Activated T-helper 1 cell treated with anti-CD3 and anti-CD28 coated beads, Interleukin-12 subunit alpha, Interleukin-12 subunit beta, Interleukin-2, Interleukin-4 antibody, amounts not matched to agents 30 ng/mL and 10 ng/mL and 1 ng/mL, durations not matched to agents 14 hours and 24 hours and 36 hours (primary cell): ENCODE data around the gene OXLD1. TPM values are rescaled to one million over a fixed set of nuclear protein-coding genes. Genes with fewer than 3 reads are reported as not detected.

Experiments used
- DNase-seq: peaks from one replicate; pipeline ENCODE4 v3.0.0; 2021; ENCODE audit warnings: low spot score
- H3K27ac Mint-ChIP-seq: one replicate; pipeline ENCODE4 v1.8.0; 2021; ENCODE audit warnings: mild to moderate bottlenecking, mixed read lengths
- H3K27me3 Mint-ChIP-seq: one replicate; pipeline ENCODE4 v1.8.0; 2022; ENCODE audit warnings: mild to moderate bottlenecking, moderate library complexity, mixed read lengths; ENCODE audit not compliant: insufficient read depth
- H3K36me3 Mint-ChIP-seq: one replicate; pipeline ENCODE4 v1.8.0; 2021; ENCODE audit warnings: low read depth, mixed read lengths
- H3K4me1 Mint-ChIP-seq: one replicate; pipeline ENCODE4 v1.8.0; 2021; ENCODE audit warnings: low read depth, mixed read lengths
- H3K4me3 Mint-ChIP-seq: one replicate; pipeline ENCODE4 v1.8.0; 2021; ENCODE audit warnings: mild to moderate bottlenecking, moderate library complexity, mixed read lengths
- H3K9me3 Mint-ChIP-seq: one replicate; pipeline ENCODE4 v1.8.0; 2021; ENCODE audit warnings: mixed read lengths
- intact Hi-C: fragments of 100-400 bp; cut with micrococcal nuclease; formaldehyde crosslinking; loops from one replicate; pipeline ENCODE4 v1.15.1; 2024
- total RNA-seq: library from RNA; stranded (reverse); gene quantifications from 2 replicates; pipeline ENCODE4 v1.2.3, GENCODE V29; 2022

The OXLD1 gene
- total RNA-seq, 1 donor from 2014 or later, result 57.5 TPM

- Mint-ChIP-seq H3K36me3 (peaks cover 27% of the 10 kb centered on the region), H3K4me1 (no peaks in the 10 kb centered on the region), H3K9me3 (no peaks in the 10 kb centered on the region), H3K4me3 (no peak overlapping the region), H3K27me3 (no peaks in the 10 kb centered on the region), H3K27ac (no peak overlapping the region)
- intact Hi-C loops, result no loop called here
- DNase-seq, result no peak
Measured at GRCh38 chr17:81696218-81696941, 30.0 kb upstream of the OXLD1 start.

GRCh38 chr17:81695801-81696200 lies 29.4 kb upstream of the OXLD1 start:
- intact Hi-C loops, result no loop called here
- no peaks in the 10 kb centered on the region for H3K9me3 Mint-ChIP-seq
- DNase-seq, result no peak
- no peak overlapping the region for H3K27ac Mint-ChIP-seq
- no peaks in the 10 kb centered on the region for H3K4me1 Mint-ChIP-seq
- H3K27me3 Mint-ChIP-seq, result no peaks in the 10 kb centered on the region
- H3K36me3 Mint-ChIP-seq, result peaks cover 23% of the 10 kb centered on the region
- no peak overlapping the region for H3K4me3 Mint-ChIP-seq

- Mint-ChIP-seq H3K27me3 (no peaks in the 10 kb centered on the region), H3K36me3 (peaks cover 23% of the 10 kb centered on the region), H3K4me1 (no peaks in the 10 kb centered on the region), H3K9me3 (no peaks in the 10 kb centered on the region), H3K4me3 (no peak overlapping the region), H3K27ac (no peak overlapping the region)
- DNase-seq, result no peak
- intact Hi-C loops, result no loop called here
Measured at GRCh38 chr17:81695211-81695610, 28.8 kb upstream of the OXLD1 start.

- no peaks in the 10 kb centered on the region for H3K9me3 Mint-ChIP-seq
- H3K27me3 Mint-ChIP-seq, result no peaks in the 10 kb centered on the region
- H3K4me3 Mint-ChIP-seq, result no peak overlapping the region
- no peaks in the 10 kb centered on the region for H3K4me1 Mint-ChIP-seq
- no peak for DNase-seq
- H3K36me3 Mint-ChIP-seq, result peaks cover 27% of the 10 kb centered on the region
- H3K27ac Mint-ChIP-seq, result no peak overlapping the region
- intact Hi-C loops, result no loop called here
Measured at GRCh38 chr17:81694810-81695209, 28.4 kb upstream of the OXLD1 start.

- Mint-ChIP-seq H3K4me1 (no peaks in the 10 kb centered on the region), H3K27me3 (no peaks in the 10 kb centered on the region), H3K9me3 (no peaks in the 10 kb centered on the region), H3K36me3 (peaks cover 32% of the 10 kb centered on the region), H3K4me3 (no peak overlapping the region), H3K27ac (no peak overlapping the region)
- DNase-seq, result no peak
- intact Hi-C loops, result no loop called here
Measured at GRCh38 chr17:81693509-81694210, 27.3 kb upstream of the OXLD1 start.

- Mint-ChIP-seq H3K36me3 (peaks cover 30% of the 10 kb centered on the region), H3K4me3 (no peak overlapping the region), H3K27me3 (no peaks in the 10 kb centered on the region), H3K27ac (no peak overlapping the region), H3K4me1 (no peaks in the 10 kb centered on the region), H3K9me3 (no peaks in the 10 kb centered on the region)
- intact Hi-C loops, result no loop called here
- DNase-seq, result no peak
Measured at GRCh38 chr17:81691608-81692007, 25.2 kb upstream of the OXLD1 start.

GRCh38 chr17:81691196-81691595 lies 24.8 kb upstream of the OXLD1 start:
- H3K36me3 Mint-ChIP-seq, result peaks cover 32% of the 10 kb centered on the region
- no peaks in the 10 kb centered on the region for H3K27me3 Mint-ChIP-seq

GRCh38 chr17:81690549-81690948 lies 24.1 kb upstream of the OXLD1 start:
- no peaks in the 10 kb centered on the region for H3K27me3 Mint-ChIP-seq
- no peaks in the 10 kb centered on the region for H3K4me1 Mint-ChIP-seq
- no peak overlapping the region for H3K27ac Mint-ChIP-seq
- no peak for DNase-seq
- no peaks in the 10 kb centered on the region for H3K9me3 Mint-ChIP-seq
- intact Hi-C loops, result no loop called here
- no peak overlapping the region for H3K4me3 Mint-ChIP-seq
- H3K36me3 Mint-ChIP-seq, result peaks cover 34% of the 10 kb centered on the region

More at GRCh38 chr17:81691196-81691595, 24.8 kb upstream of the OXLD1 start:
- Mint-ChIP-seq H3K27ac (no peak overlapping the region), H3K4me3 (no peak overlapping the region), H3K9me3 (no peaks in the 10 kb centered on the region), H3K4me1 (no peaks in the 10 kb centered on the region)
- DNase-seq, result no peak
- intact Hi-C loops, result no loop called here

- Mint-ChIP-seq H3K27ac (no peak overlapping the region), H3K36me3 (peaks cover 38% of the 10 kb centered on the region)
- DNase-seq, result no peak
Measured at GRCh38 chr17:81690066-81690465, 23.7 kb upstream of the OXLD1 start.

GRCh38 chr17:81688616-81689015 lies 22.2 kb upstream of the OXLD1 start:
- DNase-seq, result no peak
- Mint-ChIP-seq H3K4me1 (peaks cover 14% of the 10 kb centered on the region), H3K36me3 (peaks cover 38% of the 10 kb centered on the region), H3K27me3 (no peaks in the 10 kb centered on the region), H3K4me3 (no peak overlapping the region), H3K9me3 (no peaks in the 10 kb centered on the region), H3K27ac (no peak overlapping the region)
- intact Hi-C loops, result no loop called here

More at GRCh38 chr17:81690066-81690465, 23.7 kb upstream of the OXLD1 start:
- no peak overlapping the region for H3K4me3 Mint-ChIP-seq
- intact Hi-C loops, result no loop called here
- H3K9me3 Mint-ChIP-seq, result no peaks in the 10 kb centered on the region
- H3K27me3 Mint-ChIP-seq, result no peaks in the 10 kb centered on the region
- H3K4me1 Mint-ChIP-seq, result peaks cover 4% of the 10 kb centered on the region

- H3K9me3 Mint-ChIP-seq, result no peaks in the 10 kb centered on the region
- intact Hi-C loops, result no loop called here
- no peaks in the 10 kb centered on the region for H3K27me3 Mint-ChIP-seq
- no peak for DNase-seq
- no peak overlapping the region for H3K4me3 Mint-ChIP-seq
- H3K27ac Mint-ChIP-seq, result no peak overlapping the region
- H3K4me1 Mint-ChIP-seq, result peaks cover 17% of the 10 kb centered on the region
- H3K36me3 Mint-ChIP-seq, result peaks cover 40% of the 10 kb centered on the region
Measured at GRCh38 chr17:81687770-81688541, 21.6 kb upstream of the OXLD1 start.

- DNase-seq, result no peak
- Mint-ChIP-seq H3K27ac (no peak overlapping the region), H3K9me3 (no peaks in the 10 kb centered on the region), H3K27me3 (no peaks in the 10 kb centered on the region), H3K4me1 (peaks cover 22% of the 10 kb centered on the region), H3K36me3 (peaks cover 35% of the 10 kb centered on the region), H3K4me3 (no peak overlapping the region)
- intact Hi-C loops, result no loop called here
Measured at GRCh38 chr17:81686614-81687013, 20.2 kb upstream of the OXLD1 start.

- intact Hi-C loops, result no loop called here
- Mint-ChIP-seq H3K4me1 (peaks cover 22% of the 10 kb centered on the region), H3K36me3 (peaks cover 38% of the 10 kb centered on the region), H3K9me3 (no peaks in the 10 kb centered on the region), H3K4me3 (peak overlapping the region; percentile 91), H3K27ac (peak overlapping the region; percentile 73), H3K27me3 (no peaks in the 10 kb centered on the region)
- DNase-seq, result no peak
Measured at GRCh38 chr17:81685108-81685507, 18.7 kb upstream of the OXLD1 start.
